Measurements from ENCODE around the gene RNF150.

- TF ChIP-seq CTCF (conservative IDR thresholded peaks at IDR 0.05; ENCODE audit: low read length) (no peak), EZH2phosphoT487 (IDR thresholded peaks at IDR 0.05; ENCODE audit: borderline replicate concordance) (no peak)
Measured at GRCh38 chr4:141045848-141046247, 87.4 kb downstream of the RNF150 start.
